Stimulated activated CD4-positive, alpha-beta T cell treated with anti-CD3 and anti-CD28 coated beads, Interleukin-15, amount 100 ng/mL, for 1 hour (primary cell): ENCODE measurements around the gene MOCS2.

Source experiments
- DNase-seq, 2 donors: peaks; one replicate each; pipeline ENCODE4 v3.0.0-alpha.2; 2020; ENCODE audit warnings: low read depth in 1 of 2, low spot score in 1 of 2

MOCS2 gene

GRCh38 chr5:53055365-53055764 lies 54.2 kb downstream of the MOCS2 start:
- no peak for DNase-seq

DNA sequence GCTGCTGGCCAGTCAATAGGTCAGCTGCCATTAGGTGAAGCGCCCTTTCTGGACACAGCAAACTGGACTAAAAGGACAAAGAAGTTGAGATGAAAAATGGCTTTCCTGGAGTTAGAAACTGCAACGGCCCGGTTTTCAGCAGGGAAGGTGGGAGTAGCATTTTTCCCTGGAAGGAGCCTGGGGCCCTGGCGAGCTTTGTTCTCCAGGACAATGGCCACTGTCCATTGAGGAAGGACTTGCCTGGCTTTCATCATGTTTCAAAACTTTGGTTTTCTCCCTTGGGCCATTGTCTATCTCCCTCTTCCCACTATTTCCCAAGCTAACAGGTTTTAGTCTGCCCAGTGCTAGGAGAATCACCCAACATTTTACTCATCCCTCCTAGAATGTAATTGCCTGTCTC lies 56.2 kb downstream of the MOCS2 start:
- no peak for DNase-seq

GRCh38 chr5:53052499-53052898 lies 57.1 kb downstream of the MOCS2 start:
- DNase-seq, result no peak

DNA sequence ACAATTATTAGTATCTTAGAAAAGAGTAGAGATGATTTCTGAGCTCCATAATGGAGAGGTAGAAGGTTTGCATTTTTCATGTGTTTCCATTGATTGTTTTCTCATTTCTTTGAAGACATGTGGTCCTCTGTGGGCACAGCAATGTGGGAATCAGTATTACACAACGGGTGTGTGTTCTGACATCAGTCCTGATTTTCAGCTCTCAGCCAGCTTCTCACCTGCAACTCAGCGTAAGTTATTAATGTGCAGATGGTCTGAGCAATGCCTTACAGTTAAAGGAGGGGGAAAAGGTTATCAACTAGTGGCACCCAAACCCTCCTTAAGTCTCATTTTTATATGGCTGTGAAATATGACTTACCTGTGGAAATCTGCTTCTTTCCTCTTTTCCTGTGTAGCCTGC lies 61.3 kb downstream of the MOCS2 start:
- DNase-seq, result no peak
